Measurements from ENCODE around the gene ALG9.

DNA sequence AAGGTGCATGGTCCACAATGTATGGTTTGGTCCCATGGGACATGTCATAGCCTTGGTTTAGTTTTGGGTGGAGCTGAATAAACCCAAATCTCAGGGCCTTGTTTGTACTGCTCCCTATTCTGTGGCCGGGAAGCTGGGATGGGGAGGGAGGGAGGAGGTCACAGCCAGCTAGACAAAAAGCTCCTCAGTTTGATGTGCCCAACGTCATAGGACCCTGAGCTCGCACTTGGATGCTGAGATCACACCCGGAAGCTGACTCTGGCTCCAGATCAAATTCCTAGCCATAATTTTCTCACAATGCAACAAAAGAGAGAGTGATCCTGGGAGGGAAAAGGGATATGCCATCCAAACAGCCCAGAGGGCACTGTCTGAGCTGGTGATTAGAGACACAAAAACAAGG lies 42.6 kb upstream of the ALG9 start:
- TF ChIP-seq, protein P1, sequence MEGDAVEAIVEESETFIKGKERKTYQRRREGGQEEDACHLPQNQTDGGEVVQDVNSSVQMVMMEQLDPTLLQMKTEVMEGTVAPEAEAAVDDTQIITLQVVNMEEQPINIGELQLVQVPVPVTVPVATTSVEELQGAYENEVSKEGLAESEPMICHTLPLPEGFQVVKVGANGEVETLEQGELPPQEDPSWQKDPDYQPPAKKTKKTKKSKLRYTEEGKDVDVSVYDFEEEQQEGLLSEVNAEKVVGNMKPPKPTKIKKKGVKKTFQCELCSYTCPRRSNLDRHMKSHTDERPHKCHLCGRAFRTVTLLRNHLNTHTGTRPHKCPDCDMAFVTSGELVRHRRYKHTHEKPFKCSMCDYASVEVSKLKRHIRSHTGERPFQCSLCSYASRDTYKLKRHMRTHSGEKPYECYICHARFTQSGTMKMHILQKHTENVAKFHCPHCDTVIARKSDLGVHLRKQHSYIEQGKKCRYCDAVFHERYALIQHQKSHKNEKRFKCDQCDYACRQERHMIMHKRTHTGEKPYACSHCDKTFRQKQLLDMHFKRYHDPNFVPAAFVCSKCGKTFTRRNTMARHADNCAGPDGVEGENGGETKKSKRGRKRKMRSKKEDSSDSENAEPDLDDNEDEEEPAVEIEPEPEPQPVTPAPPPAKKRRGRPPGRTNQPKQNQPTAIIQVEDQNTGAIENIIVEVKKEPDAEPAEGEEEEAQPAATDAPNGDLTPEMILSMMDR (conservative IDR thresholded peaks at IDR 0.05 in 1 of 2, IDR thresholded peaks at IDR 0.05 in 1 of 2; ENCODE audit: low read depth in 1 of 2, low read length in 2 of 2): no peak
- no peak for TF ChIP-seq EZH2 (IDR thresholded peaks at IDR 0.05; ENCODE audit: low read length, missing control alignments)
